Measurements from ENCODE around the gene CASR.

GRCh38 chr3:122273498-122273897 is 90.0 kb downstream of the CASR start:
- TF ChIP-seq, protein P1, sequence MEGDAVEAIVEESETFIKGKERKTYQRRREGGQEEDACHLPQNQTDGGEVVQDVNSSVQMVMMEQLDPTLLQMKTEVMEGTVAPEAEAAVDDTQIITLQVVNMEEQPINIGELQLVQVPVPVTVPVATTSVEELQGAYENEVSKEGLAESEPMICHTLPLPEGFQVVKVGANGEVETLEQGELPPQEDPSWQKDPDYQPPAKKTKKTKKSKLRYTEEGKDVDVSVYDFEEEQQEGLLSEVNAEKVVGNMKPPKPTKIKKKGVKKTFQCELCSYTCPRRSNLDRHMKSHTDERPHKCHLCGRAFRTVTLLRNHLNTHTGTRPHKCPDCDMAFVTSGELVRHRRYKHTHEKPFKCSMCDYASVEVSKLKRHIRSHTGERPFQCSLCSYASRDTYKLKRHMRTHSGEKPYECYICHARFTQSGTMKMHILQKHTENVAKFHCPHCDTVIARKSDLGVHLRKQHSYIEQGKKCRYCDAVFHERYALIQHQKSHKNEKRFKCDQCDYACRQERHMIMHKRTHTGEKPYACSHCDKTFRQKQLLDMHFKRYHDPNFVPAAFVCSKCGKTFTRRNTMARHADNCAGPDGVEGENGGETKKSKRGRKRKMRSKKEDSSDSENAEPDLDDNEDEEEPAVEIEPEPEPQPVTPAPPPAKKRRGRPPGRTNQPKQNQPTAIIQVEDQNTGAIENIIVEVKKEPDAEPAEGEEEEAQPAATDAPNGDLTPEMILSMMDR (IDR thresholded peaks at IDR 0.05; ENCODE audit: insufficient read depth, low read length, poor library complexity, severe bottlenecking): no peak
- TF ChIP-seq EZH2phosphoT487 (conservative IDR thresholded peaks at IDR 0.05; ENCODE audit: low read length): no peak

All from SU-DHL-6 (cell line).